C4-2B (cell line): ENCODE data around the gene SPINK8.

ENCODE experiments used
- ZFX ChIP-seq: fragments of 450-650 bp; IDR thresholded peaks from 2 replicates; pipeline ENCODE4 v1.6.1; 2017
- TF ChIP-seq, protein P1 (sequence below): fragments of 450-650 bp; conservative IDR thresholded peaks from 2 replicates; pipeline ENCODE4 v1.5.1; 2017; ENCODE audit warnings: mild to moderate bottlenecking

DNA sequence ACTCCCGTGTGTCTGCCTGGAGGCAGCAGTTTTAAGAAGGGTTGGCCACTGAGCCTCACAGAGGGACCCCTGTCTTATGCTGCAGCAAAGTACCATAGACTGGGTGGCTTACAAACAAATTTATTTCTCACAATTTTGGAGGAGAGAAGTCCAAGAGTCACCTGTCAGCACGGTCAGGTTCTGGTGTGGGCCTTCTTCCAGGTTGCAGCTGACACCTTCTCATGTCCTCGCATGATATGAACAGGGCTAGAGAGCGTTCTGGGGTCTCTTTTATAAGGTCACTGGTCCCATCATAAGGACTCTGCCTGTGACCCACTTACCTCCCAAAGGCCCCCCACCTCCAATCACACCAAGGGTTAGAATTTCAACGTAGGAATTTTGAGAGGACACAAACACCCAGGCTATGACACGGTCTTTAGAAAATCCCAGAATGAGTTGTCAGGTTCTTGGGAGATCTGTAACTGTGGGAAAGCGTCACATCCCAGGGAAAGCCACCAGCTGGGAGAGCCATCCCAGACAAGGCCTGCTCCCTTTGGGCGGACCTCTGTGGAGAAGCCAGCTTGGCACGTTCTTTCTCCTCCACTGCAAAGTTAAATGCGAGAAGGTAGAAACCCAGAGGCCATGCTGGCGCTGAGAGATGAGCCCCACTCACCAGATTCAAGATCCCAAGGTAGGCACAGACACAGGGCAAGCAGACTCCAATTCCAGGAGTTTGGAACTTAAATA, 38.4 kb upstream of the SPINK8 start, which contains the start of gene FBXW12:
- TF ChIP-seq, protein P1, sequence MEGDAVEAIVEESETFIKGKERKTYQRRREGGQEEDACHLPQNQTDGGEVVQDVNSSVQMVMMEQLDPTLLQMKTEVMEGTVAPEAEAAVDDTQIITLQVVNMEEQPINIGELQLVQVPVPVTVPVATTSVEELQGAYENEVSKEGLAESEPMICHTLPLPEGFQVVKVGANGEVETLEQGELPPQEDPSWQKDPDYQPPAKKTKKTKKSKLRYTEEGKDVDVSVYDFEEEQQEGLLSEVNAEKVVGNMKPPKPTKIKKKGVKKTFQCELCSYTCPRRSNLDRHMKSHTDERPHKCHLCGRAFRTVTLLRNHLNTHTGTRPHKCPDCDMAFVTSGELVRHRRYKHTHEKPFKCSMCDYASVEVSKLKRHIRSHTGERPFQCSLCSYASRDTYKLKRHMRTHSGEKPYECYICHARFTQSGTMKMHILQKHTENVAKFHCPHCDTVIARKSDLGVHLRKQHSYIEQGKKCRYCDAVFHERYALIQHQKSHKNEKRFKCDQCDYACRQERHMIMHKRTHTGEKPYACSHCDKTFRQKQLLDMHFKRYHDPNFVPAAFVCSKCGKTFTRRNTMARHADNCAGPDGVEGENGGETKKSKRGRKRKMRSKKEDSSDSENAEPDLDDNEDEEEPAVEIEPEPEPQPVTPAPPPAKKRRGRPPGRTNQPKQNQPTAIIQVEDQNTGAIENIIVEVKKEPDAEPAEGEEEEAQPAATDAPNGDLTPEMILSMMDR, result no peak
- no peak for TF ChIP-seq ZFX
